Esophagus squamous epithelium (tissue), 5 donors: ENCODE data around the gene LRRC43. TPM values are rescaled to one million over a fixed set of nuclear protein-coding genes. Genes with fewer than 3 reads are reported as not detected.
A peak's percentile ranks its signal among the peaks of the same experiment; 100 is the strongest.

Source experiments
- DNase-seq: peaks from one replicate; lab custom pipeline; 2025; lab: John Stamatoyannopoulos, UW
- H3K27ac ChIP-seq, 4 donors: fragments of 200-600 bp; sonication (generic); one replicate each; pipeline ENCODE4 v1.5.1; 2016 to 2019; ENCODE audit warnings: mild to moderate bottlenecking in 1 of 4
- H3K27me3 ChIP-seq, 4 donors: fragments of 200-600 bp; sonication (generic); 1 replicate in 3 of 4; 2 replicates in 1 of 4; pipeline versions ENCODE4 v1.5.1 to v1.6.0; 2017 to 2021; ENCODE audit warnings: antibody characterized with exemption in 1 of 4
- H3K36me3 ChIP-seq, 3 donors: fragments of 200-600 bp; sonication (generic); one replicate each; pipeline ENCODE4 v1.5.1; 2016 to 2019
- H3K4me1 ChIP-seq, 3 donors: fragments of 200-600 bp; sonication (generic); one replicate each; pipeline ENCODE4 v1.5.1; 2017 to 2019
- H3K4me3 ChIP-seq, 4 donors: fragments of 200-600 bp; sonication (generic); 1 replicate in 3 of 4; 2 replicates in 1 of 4; pipeline ENCODE4 v1.5.1; 2016 to 2019; ENCODE audit warnings: mild to moderate bottlenecking in 2 of 4, moderate library complexity in 1 of 4
- H3K9me3 ChIP-seq, 3 donors: fragments of 200-600 bp; sonication (generic); one replicate each; pipeline ENCODE4 v1.5.1; 2016 to 2019
- POLR2A ChIP-seq, 4 donors: fragments of 450-650 bp; IDR thresholded peaks; one replicate each; pipeline ENCODE4 v1.6.1; 2017; ENCODE audit warnings: antibody characterized with exemption in 4 of 4, mild to moderate bottlenecking in 4 of 4, moderate library complexity in 3 of 4
- WGBS, 2 donors: methylation state at CpG; one replicate each; pipeline ENCODE4 v1.1.5; 2018; 5-methylcytosine and 5-hydroxymethylcytosine counted together
- intact Hi-C: fragments of 100-400 bp; cut with DNase I; formaldehyde crosslinking; loops from one replicate; pipeline ENCODE4 v1.15.0; 2022
- total RNA-seq, 4 donors: library from RNA; depleted of rRNA; stranded (reverse); fragments of >200 nt; gene quantifications; one replicate each; pipeline ENCODE4 v1.1.0, GENCODE V29; 2016
- TF ChIP-seq, protein P1 (sequence below), 6 experiments: fragments of 450-650 bp in 4 of 6; fragments of 200-600 bp in 2 of 6; sonication (generic) in 2 of 6; IDR thresholded peaks; one replicate each; pipeline ENCODE4 v1.5.1; 2016 to 2019; ENCODE audit warnings: antibody characterized with exemption in 6 of 6, mild to moderate bottlenecking in 4 of 6, moderate library complexity in 4 of 6
- donor health status: DM: yes; HTN: yes; CAD: no.

The LRRC43 gene
- total RNA-seq, 4 donors from 2014 or later = 0.59 to 0.70 TPM; not detected in 2

DNA sequence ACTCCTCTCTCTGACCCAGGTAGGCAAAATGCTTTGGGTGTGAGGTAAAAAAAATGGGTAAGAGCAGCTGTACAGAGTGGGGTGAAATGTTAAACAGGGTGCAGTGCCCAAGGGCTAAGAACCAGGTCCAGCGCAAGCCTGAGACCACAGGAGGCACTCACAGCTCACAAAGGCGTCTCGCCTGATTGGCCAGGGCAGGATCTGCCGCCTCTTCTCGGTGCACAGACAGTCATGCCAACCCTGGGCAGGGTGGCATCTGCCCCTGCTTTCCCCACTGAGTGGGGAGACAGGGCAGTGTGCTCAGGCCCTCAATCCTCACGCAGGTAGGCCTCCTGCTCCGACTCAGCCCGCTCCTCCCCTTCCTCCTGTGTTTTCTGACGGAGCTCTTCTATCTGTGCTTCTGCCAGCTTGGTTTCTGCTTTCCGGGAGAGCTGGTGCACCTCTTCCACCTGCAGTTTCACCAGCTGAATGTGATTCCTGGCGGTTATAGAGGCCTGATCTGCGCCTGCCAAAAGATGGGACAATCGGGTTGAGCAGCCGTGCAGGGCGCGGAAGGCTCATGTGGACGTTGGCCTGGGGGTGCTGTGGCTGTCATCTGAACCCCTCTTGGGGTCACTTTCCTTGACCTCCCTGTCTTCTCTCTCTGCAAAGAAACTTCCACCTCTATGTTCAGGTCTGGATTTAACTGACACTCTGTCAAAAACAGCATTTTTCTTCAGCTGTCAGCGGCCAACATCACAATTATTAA lies 25.3 kb downstream of the LRRC43 start:
- Histone ChIP-seq H3K36me3 (peaks cover 0 to 71% (median 26%) of the 10 kb centered on the region in 3 donors), H3K27ac (no peak overlapping the region), H3K9me3 (no peaks in the 10 kb centered on the region), H3K4me1 (peaks cover 0 to 28% (median 9%) of the 10 kb centered on the region in 3 donors), H3K4me3 (no peak overlapping the region), H3K27me3 (peaks cover 0 to 29% (median 2%) of the 10 kb centered on the region in 4 donors)
- 82 to 88% methylated on average over 11 to 17 of the region's 18 CpGs for WGBS, 2 donors
- TF ChIP-seq POLR2A (IDR thresholded peaks at IDR 0.05) = no peak
- TF ChIP-seq, protein P1, sequence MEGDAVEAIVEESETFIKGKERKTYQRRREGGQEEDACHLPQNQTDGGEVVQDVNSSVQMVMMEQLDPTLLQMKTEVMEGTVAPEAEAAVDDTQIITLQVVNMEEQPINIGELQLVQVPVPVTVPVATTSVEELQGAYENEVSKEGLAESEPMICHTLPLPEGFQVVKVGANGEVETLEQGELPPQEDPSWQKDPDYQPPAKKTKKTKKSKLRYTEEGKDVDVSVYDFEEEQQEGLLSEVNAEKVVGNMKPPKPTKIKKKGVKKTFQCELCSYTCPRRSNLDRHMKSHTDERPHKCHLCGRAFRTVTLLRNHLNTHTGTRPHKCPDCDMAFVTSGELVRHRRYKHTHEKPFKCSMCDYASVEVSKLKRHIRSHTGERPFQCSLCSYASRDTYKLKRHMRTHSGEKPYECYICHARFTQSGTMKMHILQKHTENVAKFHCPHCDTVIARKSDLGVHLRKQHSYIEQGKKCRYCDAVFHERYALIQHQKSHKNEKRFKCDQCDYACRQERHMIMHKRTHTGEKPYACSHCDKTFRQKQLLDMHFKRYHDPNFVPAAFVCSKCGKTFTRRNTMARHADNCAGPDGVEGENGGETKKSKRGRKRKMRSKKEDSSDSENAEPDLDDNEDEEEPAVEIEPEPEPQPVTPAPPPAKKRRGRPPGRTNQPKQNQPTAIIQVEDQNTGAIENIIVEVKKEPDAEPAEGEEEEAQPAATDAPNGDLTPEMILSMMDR (IDR thresholded peaks at IDR 0.05) = no peak
- no peak for DNase-seq
- intact Hi-C loops = no loop called here

DNA sequence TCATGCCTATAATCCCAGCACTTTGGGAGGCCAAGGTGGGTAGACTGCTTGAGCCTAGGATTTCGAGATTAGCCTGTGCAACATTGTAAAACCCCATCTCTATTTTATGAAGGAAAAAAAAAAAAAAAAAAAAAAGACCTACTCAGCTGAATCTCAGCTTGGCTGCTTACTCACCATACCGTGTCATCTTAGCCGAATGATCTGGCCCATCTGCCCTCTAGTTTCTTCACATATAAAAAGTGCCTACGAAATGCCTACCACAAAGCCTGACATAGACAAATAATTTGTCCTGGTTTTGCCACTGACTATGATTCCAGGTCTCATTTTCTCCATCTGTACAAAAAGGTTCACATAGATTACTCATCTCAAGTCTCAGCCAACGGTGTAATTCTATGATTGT lies 32.8 kb downstream of the LRRC43 start:
- intact Hi-C loops = no loop called here
- DNase-seq = no peak
- H3K27me3 ChIP-seq = no peaks in the 10 kb centered on the region
- H3K9me3 ChIP-seq = no peaks in the 10 kb centered on the region
- no peak overlapping the region for H3K27ac ChIP-seq
- no peaks in the 10 kb centered on the region for H3K4me1 ChIP-seq
- H3K36me3 ChIP-seq = peaks cover 4 to 100% (median 51%) of the 10 kb centered on the region in 3 donors
- H3K4me3 ChIP-seq = no peak overlapping the region
- 76 to 78% methylated on average over 5 of the region's 5 CpGs for WGBS, 2 donors
- TF ChIP-seq, protein P1 (IDR thresholded peaks at IDR 0.05) = no peak
- no peak for TF ChIP-seq POLR2A (IDR thresholded peaks at IDR 0.05)

DNA sequence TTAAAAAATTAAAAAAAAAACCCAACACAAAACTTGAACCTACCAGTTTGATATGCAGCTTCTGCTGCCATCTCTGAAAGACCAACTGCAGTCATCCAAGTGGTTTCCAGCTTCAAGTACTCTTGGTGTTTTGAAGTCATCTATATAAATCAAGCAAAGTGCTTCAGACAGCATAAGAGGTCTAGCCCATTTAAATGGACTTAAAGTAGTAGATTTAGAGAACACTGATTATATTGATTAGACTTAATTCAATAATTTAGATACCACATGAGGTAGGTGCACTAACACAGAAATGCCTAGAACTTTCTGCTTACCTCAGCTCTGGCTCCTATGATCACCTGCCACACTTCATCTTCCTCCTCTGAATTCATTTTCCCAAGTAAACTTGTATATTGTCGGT lies 33.5 kb downstream of the LRRC43 start:
- DNase-seq = no peak
- H3K9me3 ChIP-seq = no peaks in the 10 kb centered on the region
- H3K36me3 ChIP-seq = peaks cover 4 to 100% (median 51%) of the 10 kb centered on the region in 3 donors
- WGBS, 2 donors = 100% methylated on average over 1 of the region's 1 CpG
- intact Hi-C loops = no loop called here
- H3K27me3 ChIP-seq = no peaks in the 10 kb centered on the region
- no peak overlapping the region for H3K4me3 ChIP-seq
- TF ChIP-seq POLR2A (IDR thresholded peaks at IDR 0.05) = no peak
- TF ChIP-seq, protein P1 (IDR thresholded peaks at IDR 0.05) = no peak
- H3K27ac ChIP-seq = no peak overlapping the region
- H3K4me1 ChIP-seq = no peaks in the 10 kb centered on the region

DNA sequence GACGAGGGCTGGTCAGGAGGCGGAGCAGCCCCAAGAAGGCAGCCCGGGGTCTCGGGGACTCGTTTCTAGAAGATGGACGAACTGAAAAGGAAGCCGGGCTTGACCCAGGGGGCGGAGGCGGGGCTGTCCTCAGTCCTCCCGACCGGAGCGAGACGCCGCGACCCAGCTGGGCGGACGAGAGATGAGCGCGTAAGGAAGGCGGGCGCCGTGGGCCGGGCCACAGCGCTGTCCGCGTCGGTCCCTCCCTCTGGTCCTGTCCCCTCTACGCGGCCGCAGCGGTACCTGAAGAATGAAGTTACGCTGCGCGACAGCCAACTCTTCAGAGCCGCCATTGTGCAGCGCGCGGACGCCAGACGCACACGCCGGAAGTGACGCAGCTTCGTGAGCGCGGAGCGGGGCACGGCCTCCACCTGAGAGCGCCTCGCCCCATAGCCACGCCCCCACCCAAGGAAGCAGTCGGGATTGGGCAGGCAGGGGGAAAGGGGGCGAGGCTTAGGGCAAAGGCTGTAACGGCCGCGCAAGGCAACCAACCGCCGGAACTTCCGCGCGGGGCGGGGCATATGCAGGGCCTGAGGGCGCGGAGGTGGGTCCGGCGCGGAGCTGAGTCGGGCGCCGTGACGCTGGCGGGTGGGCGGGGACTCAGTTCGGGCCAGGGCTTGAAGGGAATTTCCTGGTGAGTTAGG lies 42.9 kb downstream of the LRRC43 start, which contains the start of gene DIABLO:
Gene DIABLO (minus strand): TSS at position 370 of the 683 bp plus-strand sequence. CDS start 38 bp downstream, at position 332.
- TF ChIP-seq, protein P1 (IDR thresholded peaks at IDR 0.05) = no peak
- peak in 3 of 4 donors; percentile 89 to 96 (median 94) for TF ChIP-seq POLR2A (IDR thresholded peaks at IDR 0.05)
- intact Hi-C loops = no loop called here

More for the DNA sequence above, 42.9 kb downstream of the LRRC43 start, which contains the start of gene DIABLO:
- peak; percentile 98 for DNase-seq
- no CpG with 5 or more reads among the region's 74 CpGs for WGBS, 2 donors
- Histone ChIP-seq H3K4me1 (peaks cover 19 to 40% (median 23%) of the 10 kb centered on the region in 3 donors), H3K27ac (peak within 1 kb of the TSS; percentile 93 to 99 (median 94)), H3K36me3 (peaks cover 0 to 67% (median 19%) of the 10 kb centered on the region in 3 donors), H3K9me3 (no peaks in the 10 kb centered on the region), H3K27me3 (no peaks in the 10 kb centered on the region), H3K4me3 (peak within 1 kb of the TSS; percentile 62 to 99 (median 84))
